Psoas muscle (tissue), 8 donors: ENCODE data around the gene GLRX. TPM values are rescaled to one million over a fixed set of nuclear protein-coding genes. Genes with fewer than 3 reads are reported as not detected.
A peak's percentile ranks its signal among the peaks of the same experiment; 100 is the strongest.

Source experiments
- ATAC-seq, 4 donors: fragments of 200-7000 bp; cut with Tn5 transposase; one replicate each; pipeline ENCODE4 v1.9.1; 2020; ENCODE audit warnings: moderate library complexity in 3 of 4, mild to moderate bottlenecking in 2 of 4
- DNase-seq, 2 donors: peaks; one replicate each; pipeline ENCODE4 v3.0.0-alpha.2; 2020
- H3K27ac ChIP-seq: fragments of 200-600 bp; one replicate; pipeline ENCODE4 v1.8.0; 2022
- H3K27me3 ChIP-seq, 3 donors: fragments of 200-600 bp in 1 of 3; one replicate each; pipeline versions ENCODE4 v1.6.1 to v1.8.0; 2013 to 2022; ENCODE audit warnings: low read length in 2 of 3, mild to moderate bottlenecking in 2 of 3, moderate library complexity in 1 of 3; ENCODE audit not compliant: insufficient read depth in 3 of 3
- H3K36me3 ChIP-seq, 2 donors: fragments of 200-600 bp in 1 of 2; one replicate each; pipeline versions ENCODE4 v1.6.1 to v1.8.0; 2013 to 2022; ENCODE audit warnings: low read depth in 1 of 2, mild to moderate bottlenecking in 1 of 2, moderate library complexity in 1 of 2; ENCODE audit not compliant: insufficient read depth in 1 of 2
- H3K4me1 ChIP-seq: fragments of 200-600 bp; one replicate; pipeline ENCODE4 v1.8.0; 2022
- H3K4me3 ChIP-seq: fragments of 200-600 bp; one replicate; pipeline ENCODE4 v1.8.0; 2022; ENCODE audit warnings: mild to moderate bottlenecking
- H3K9me3 ChIP-seq: fragments of 200-600 bp; one replicate; pipeline ENCODE4 v1.8.0; 2022
- WGBS, 3 donors: extraction: QIAGEN DNeasy Blood & Tissue Kit; methylation state at CpG; one replicate each; pipeline versions ENCODE4 v1.1.6 to v1.1.7; 2013; 5-methylcytosine and 5-hydroxymethylcytosine counted together
- intact Hi-C, 2 donors: fragments of 100-400 bp; cut with DNase I; formaldehyde crosslinking; loops; one replicate each; pipeline versions ENCODE4 v1.11.0 to v1.14.2; 2022
- polyA plus RNA-seq, 3 donors: library from polyadenylated mRNA; stranded (reverse); fragments of 200-250 nt; gene quantifications; one replicate each; pipeline ENCODE4 v1.2.3, GENCODE V29; 2013
- total RNA-seq, 4 donors: library from RNA; stranded (reverse); fragmentation: NEBNext Ultra II Directional in 2 of 4; extraction: Animal tissue kit (Norgen Biotek cat#: 25700) in 2 of 4; gene quantifications; one replicate each; pipeline versions ENCODE4 v1.2.1 to v1.2.4, GENCODE V29; 2021 to 2023
- TF ChIP-seq, protein P1 (sequence below): fragments of 200-600 bp; IDR thresholded peaks from one replicate; pipeline ENCODE4 v1.8.0; 2022; ENCODE audit warnings: antibody characterized with exemption
- donor health status: healthy with polysubstance abuse.
- donor health status: DM: no; HTN: no; CAD: no; lungs with moderate emphysema.
- donor health status: Bipolar disorder and iron deficiency.
- donor health status: healthy.
- donor health status: DM: yes; HTN: yes; CAD: no.
- donor health status: DM: no; HTN: no; CAD: no.
- donor health status: DM: no; HTN: no; CAD: no.
- donor health status: DM: yes; HTN: yes; CAD: no.

The GLRX gene
- total and polyA plus RNA-seq, 7 donors = 131 to 3,024 (median 888) TPM

DNA sequence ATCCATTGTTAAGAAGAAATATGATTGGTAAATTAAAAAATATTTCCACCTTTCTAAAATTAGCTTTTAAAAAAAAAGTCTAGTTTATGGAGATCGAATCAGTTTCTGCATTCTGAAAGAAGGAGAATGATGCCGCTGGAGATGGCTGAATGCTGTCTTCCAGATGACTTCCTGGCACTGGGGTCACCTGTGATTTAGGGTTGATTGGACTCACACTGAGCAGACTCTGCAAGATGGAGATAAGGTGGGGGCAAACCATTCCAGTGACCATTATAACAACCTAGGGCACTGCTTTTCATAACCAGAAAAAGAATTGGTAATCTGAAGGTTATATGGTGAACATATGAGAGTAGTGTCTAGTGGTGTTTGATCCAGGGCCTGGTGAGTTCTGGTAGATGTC lies 50.6 kb downstream of the GLRX start:
- H3K4me1 ChIP-seq = peaks cover 32% of the 10 kb centered on the region
- ATAC-seq = no peak
- no peak for DNase-seq
- TF ChIP-seq, protein P1, sequence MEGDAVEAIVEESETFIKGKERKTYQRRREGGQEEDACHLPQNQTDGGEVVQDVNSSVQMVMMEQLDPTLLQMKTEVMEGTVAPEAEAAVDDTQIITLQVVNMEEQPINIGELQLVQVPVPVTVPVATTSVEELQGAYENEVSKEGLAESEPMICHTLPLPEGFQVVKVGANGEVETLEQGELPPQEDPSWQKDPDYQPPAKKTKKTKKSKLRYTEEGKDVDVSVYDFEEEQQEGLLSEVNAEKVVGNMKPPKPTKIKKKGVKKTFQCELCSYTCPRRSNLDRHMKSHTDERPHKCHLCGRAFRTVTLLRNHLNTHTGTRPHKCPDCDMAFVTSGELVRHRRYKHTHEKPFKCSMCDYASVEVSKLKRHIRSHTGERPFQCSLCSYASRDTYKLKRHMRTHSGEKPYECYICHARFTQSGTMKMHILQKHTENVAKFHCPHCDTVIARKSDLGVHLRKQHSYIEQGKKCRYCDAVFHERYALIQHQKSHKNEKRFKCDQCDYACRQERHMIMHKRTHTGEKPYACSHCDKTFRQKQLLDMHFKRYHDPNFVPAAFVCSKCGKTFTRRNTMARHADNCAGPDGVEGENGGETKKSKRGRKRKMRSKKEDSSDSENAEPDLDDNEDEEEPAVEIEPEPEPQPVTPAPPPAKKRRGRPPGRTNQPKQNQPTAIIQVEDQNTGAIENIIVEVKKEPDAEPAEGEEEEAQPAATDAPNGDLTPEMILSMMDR = no peak
- WGBS, 3 donors = 92 to 94% (median 92%) methylated on average over 2 of the region's 2 CpGs
- no peaks in the 10 kb centered on the region for H3K27me3 ChIP-seq
- H3K9me3 ChIP-seq = no peaks in the 10 kb centered on the region
- H3K36me3 ChIP-seq = peaks cover 0 to 45% of the 10 kb centered on the region in 2 donors
- H3K4me3 ChIP-seq = no peak overlapping the region
- intact Hi-C loops = no loop called here
- no peak overlapping the region for H3K27ac ChIP-seq

DNA sequence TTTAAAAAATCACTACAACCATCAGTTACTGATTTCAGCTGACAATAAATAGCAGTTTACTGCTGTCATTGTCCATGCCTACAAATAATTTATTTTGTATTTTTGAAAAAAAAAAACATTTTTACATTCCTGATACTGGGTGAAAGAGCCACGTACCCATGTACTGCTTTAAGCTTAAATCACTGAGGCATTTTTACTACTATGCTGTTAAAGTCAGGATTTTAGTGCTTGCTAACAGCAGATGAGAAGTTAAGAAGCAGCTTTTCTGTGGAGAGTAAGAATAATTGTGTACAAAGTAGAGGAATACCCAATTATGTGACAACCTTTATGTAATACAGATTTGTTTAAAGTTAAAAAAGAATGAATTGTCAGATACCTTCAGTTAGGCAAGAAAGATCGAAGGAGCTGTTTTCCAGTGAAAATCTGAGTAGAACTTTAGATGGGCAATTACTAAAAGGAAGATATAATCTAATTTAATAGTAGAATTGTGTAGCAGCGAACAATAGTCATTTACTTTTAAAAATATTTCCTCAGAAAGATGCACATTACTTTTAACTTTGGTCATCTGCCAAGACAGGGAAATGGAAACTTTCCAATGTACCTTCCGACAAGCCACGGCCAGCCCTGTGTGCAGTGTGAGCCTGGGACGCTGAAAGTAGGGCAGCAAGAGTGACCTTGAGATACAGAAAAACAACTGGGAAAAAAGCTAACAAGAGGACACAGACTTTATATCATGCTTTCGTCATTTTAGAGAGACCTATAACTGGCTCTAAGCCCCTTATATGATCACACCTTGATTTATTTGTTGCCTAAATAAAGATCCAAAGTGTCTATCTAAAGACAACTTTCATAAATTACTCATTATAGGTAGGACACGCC lies 51.5 kb downstream of the GLRX start:
- H3K36me3 ChIP-seq = peaks cover 0 to 54% of the 10 kb centered on the region in 2 donors
- TF ChIP-seq, protein P1 = no peak
- DNase-seq (peak in 1 of 2 donors; percentile 18), ATAC-seq (peak; percentile 62 to 70 (median 64))
- intact Hi-C loops = no loop called here
- no peak overlapping the region for H3K4me3 ChIP-seq
- no peaks in the 10 kb centered on the region for H3K9me3 ChIP-seq
- WGBS, 3 donors = 37 to 42% (median 38%) methylated on average over 8 of the region's 8 CpGs
- H3K27ac ChIP-seq = no peak overlapping the region
- H3K27me3 ChIP-seq = no peaks in the 10 kb centered on the region
- peaks cover 25% of the 10 kb centered on the region for H3K4me1 ChIP-seq

DNA sequence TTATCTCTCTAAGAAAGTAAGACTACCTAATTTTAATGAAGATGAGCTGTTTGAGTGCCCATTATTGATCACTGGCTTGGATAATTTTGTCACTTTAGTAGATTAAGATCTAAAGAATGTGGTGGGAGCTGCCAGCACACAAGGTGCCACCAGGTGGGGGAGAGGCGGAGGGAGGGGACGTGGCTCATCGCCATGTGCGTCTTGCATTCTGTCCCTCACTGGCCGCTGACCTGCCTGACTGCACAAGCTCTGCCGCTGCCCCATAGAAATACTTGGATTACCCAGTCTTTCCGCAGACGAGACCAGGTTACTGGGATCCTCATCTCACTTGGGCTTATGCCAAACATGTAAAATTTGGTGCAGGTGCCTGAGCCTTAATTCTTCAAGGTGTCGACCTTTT lies 53.8 kb downstream of the GLRX start:
- no peak for ATAC-seq
- no peak overlapping the region for H3K27ac ChIP-seq
- WGBS, 3 donors = 95 to 97% (median 96%) methylated on average over 9 of the region's 9 CpGs

DNA sequence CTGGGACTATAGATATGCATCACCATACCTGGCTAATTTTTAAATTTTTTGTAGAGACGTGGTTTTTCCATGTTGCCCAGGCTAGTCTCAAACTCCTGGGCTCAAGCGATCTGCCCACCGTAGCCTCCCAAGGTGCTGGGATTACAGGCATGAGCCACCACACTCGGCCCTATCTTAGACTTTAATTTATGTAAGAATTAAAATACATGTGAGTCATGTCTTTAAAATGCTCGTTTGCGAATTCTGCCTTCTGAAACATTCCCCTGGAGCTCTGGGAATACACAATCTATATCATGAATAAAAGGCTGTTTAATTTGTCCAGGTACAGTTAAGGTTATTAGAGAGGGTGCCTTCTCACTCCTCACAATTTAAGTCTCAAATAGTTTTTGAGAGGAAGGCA lies 58.6 kb downstream of the GLRX start:
- no peaks in the 10 kb centered on the region for H3K27me3 ChIP-seq
- H3K27ac ChIP-seq = no peak overlapping the region
- no peaks in the 10 kb centered on the region for H3K9me3 ChIP-seq
- H3K36me3 ChIP-seq = peaks cover 0 to 64% of the 10 kb centered on the region in 2 donors
- intact Hi-C loops = no loop called here
- TF ChIP-seq, protein P1 = no peak
- no peak overlapping the region for H3K4me3 ChIP-seq
- DNase-seq (no peak), ATAC-seq (no peak)
- peaks cover 25% of the 10 kb centered on the region for H3K4me1 ChIP-seq
- WGBS, 3 donors = 92 to 97% (median 95%) methylated on average over 6 of the region's 6 CpGs

More for the DNA sequence above, 53.8 kb downstream of the GLRX start:
- Histone ChIP-seq H3K27me3 (no peaks in the 10 kb centered on the region), H3K4me3 (no peak overlapping the region), H3K36me3 (peaks cover 0 to 75% of the 10 kb centered on the region in 2 donors), H3K9me3 (no peaks in the 10 kb centered on the region), H3K4me1 (peaks cover 14% of the 10 kb centered on the region)
- intact Hi-C loops = loop anchor here in 1 of 2 donors (2.0 kb wide), 1 partner anchor 30 kb away; no protein-coding TSS in a partner anchor
- TF ChIP-seq, protein P1 = no peak
- no peak for DNase-seq

Other genes with a start within 250 kb of the GLRX start
- under 1 TPM in 2 of 4 donors, not detected in 2; 0.10 to 0.29 TPM for gene GPR150, start 202.6 kb downstream of the GLRX start, total RNA-seq
- gene GPR150, start 202.6 kb downstream of the GLRX start, polyA plus RNA-seq = under 1 TPM; 0.18 to 0.64 (median 0.35) TPM
- 1 to 10 TPM; 3.2 to 3.9 (median 3.7) TPM for gene RFESD, start 175.9 kb downstream of the GLRX start, total RNA-seq
- gene RFESD, start 175.9 kb downstream of the GLRX start, polyA plus RNA-seq = 1 to 10 TPM; 4.0 to 6.0 (median 4.7) TPM
- under 1 TPM in 1 of 4 donors, not detected in 3; 0.22 TPM for gene SPATA9, start 139.7 kb downstream of the GLRX start, total RNA-seq
- gene SPATA9, start 139.7 kb downstream of the GLRX start, polyA plus RNA-seq = under 1 TPM in 2 of 3 donors, not detected in 1; 0.22 to 0.53 TPM
- 10 to 100 TPM; 44.0 to 86.0 (median 62.8) TPM for gene RHOBTB3, start 91.4 kb downstream of the GLRX start, total RNA-seq
- gene RHOBTB3, start 91.4 kb downstream of the GLRX start, polyA plus RNA-seq = 10 to 100 TPM; 19.0 to 53.2 (median 21.4) TPM
- gene ELL2, start 139.1 kb upstream of the GLRX start, total RNA-seq = 10 to 100 TPM; 16.2 to 59.8 (median 32.1) TPM
- gene ELL2, start 139.1 kb upstream of the GLRX start, polyA plus RNA-seq = 10 to 100 TPM; 30.4 to 39.8 (median 39.6) TPM